Fibroblast of villous mesenchyme (primary cell): ENCODE data around the gene JAKMIP2. TPM values are rescaled to one million over a fixed set of nuclear protein-coding genes. Genes with fewer than 3 reads are reported as not detected.

ENCODE experiments used
- DNase-seq: peaks from one replicate; pipeline ENCODE4 v3.0.0-alpha.2; 2010; ENCODE audit warnings: low read depth
- H3K4me3 ChIP-seq: 2 replicates; pipeline ENCODE4 v1.5.1; 2011; ENCODE audit warnings: low read depth, mild to moderate bottlenecking, low read length
- total RNA-seq: library from RNA; depleted of rRNA; stranded (reverse); fragments of >200 nt; gene quantifications from 2 replicates; pipeline ENCODE4 v1.2.3, GENCODE V29; 2012
- TF ChIP-seq, protein P1 (sequence below): IDR thresholded peaks from 2 replicates; pipeline ENCODE4 v1.5.1; 2012; ENCODE audit warnings: low read depth, mild to moderate bottlenecking, low read length; ENCODE audit not compliant: insufficient read depth

JAKMIP2 gene
- total RNA-seq, 1 donor: 3.5 TPM

- TF ChIP-seq, protein P1, sequence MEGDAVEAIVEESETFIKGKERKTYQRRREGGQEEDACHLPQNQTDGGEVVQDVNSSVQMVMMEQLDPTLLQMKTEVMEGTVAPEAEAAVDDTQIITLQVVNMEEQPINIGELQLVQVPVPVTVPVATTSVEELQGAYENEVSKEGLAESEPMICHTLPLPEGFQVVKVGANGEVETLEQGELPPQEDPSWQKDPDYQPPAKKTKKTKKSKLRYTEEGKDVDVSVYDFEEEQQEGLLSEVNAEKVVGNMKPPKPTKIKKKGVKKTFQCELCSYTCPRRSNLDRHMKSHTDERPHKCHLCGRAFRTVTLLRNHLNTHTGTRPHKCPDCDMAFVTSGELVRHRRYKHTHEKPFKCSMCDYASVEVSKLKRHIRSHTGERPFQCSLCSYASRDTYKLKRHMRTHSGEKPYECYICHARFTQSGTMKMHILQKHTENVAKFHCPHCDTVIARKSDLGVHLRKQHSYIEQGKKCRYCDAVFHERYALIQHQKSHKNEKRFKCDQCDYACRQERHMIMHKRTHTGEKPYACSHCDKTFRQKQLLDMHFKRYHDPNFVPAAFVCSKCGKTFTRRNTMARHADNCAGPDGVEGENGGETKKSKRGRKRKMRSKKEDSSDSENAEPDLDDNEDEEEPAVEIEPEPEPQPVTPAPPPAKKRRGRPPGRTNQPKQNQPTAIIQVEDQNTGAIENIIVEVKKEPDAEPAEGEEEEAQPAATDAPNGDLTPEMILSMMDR: peak; percentile 6
- DNase-seq: no peak
- H3K4me3 ChIP-seq: no peak overlapping the region
Measured at GRCh38 chr5:147690595-147690994, 91.9 kb downstream of the JAKMIP2 start.

- TF ChIP-seq, protein P1: no peak
- no peak overlapping the region for H3K4me3 ChIP-seq
- peak; percentile 3 for DNase-seq
Measured at GRCh38 chr5:147689426-147689825, 93.1 kb downstream of the JAKMIP2 start.

DNA sequence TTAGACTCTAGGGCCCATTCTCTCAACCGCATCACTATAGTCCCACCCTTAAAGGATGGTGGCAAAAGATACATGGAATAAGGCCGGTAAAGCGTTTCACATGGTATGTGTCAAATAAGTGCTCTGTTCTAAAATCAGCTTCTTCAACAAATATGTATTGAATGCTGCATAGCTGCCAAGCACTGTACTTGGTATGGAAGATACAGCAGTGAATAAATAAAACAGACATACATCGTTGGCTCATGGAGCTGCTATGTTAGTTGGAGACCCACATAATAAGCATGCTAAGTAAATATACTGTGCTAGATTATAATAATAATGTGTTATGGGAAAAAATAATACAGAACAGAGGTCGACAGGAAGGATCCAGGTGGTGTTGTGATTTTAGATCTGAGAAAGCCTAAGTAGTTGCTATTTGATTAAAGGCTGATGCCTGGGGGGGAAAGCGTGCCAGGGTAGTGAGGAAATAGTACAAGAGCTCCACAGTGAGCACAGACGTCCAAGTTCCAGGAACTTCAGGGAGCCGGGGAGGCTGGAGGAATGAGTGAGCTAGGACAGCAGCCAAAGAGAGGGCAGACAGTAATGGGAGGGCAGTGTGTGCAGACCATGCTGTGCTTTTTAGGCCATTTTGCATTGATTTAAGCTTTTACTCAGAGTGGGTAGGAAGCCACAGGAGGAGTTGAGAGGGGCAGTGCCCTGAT, 93.7 kb downstream of the JAKMIP2 start:
- DNase-seq: peak; percentile 27
- TF ChIP-seq, protein P1: no peak
- H3K4me3 ChIP-seq: no peak overlapping the region

GRCh38 chr5:147687118-147687517, 95.4 kb downstream of the JAKMIP2 start:
- TF ChIP-seq, protein P1: no peak
- H3K4me3 ChIP-seq: no peak overlapping the region
- DNase-seq: no peak

DNA sequence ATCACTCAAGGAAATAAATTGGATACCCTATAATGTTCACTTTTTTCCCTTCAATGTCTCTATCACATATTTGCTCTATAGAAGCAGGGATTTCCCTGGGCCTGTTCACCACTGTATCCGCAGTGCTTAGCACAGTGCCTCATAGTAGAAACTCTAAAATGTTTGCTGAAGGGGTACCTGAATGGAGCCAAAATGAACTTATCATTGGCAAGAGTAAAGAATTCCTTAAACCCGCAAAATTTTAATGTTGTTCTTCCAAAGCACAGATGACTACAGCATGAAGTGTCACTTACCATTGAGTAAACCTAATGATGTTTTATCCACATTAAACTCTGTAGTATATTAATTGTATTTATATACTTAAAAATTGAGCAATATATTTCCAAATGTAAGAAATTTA, 96.1 kb downstream of the JAKMIP2 start:
- TF ChIP-seq, protein P1: no peak
- DNase-seq: no peak
- H3K4me3 ChIP-seq: no peak overlapping the region

- no peak for DNase-seq
- H3K4me3 ChIP-seq: no peak overlapping the region
- TF ChIP-seq, protein P1: no peak
Measured at GRCh38 chr5:147685993-147686392, 96.5 kb downstream of the JAKMIP2 start.

DNA sequence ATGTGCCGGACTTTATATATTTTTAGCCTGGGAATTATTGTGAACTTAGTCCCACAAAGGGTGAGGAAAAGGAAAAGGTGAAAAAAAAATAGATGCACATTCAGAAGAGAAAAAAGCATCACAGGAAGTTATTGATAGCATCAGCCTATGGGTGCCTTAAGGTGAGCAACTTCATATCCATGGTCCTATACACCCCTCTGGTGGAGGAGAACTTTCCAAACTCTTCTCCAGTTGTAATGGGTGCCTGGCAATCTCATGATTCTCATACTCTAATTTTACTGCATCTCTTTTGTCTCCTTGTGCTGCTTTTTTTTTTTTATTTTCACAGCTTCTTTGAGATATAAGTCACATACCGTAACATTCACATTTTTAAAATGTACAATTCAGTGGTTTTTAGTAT, 107.4 kb downstream of the JAKMIP2 start:
- no peak overlapping the region for H3K4me3 ChIP-seq
- TF ChIP-seq, protein P1: no peak
- DNase-seq: no peak
